Activated CD4-positive, alpha-beta memory T cell treated with anti-CD3 and anti-CD28 coated beads for 36 hours (primary cell): Measurements from ENCODE around the gene PLEKHG5. TPM values are rescaled to one million over a fixed set of nuclear protein-coding genes. Genes with fewer than 3 reads are reported as not detected.

ENCODE experiments used
- CTCF ChIA-PET: fragments of 350-600 bp; sonication (Branson Sonifier 250); formaldehyde crosslinking; loops from one replicate; lab custom pipeline; 2021; ENCODE audit warnings: antibody characterized with exemption, inconsistent platforms; lab: Charles Lee
- POLR2A ChIA-PET: fragments of 350-600 bp; sonication (Branson Sonifier 250); formaldehyde crosslinking; loops from one replicate; lab custom pipeline; 2021; ENCODE audit warnings: antibody characterized with exemption; lab: Charles Lee
- DNase-seq: peaks from one replicate; pipeline ENCODE4 v3.0.0-alpha.2; 2020
- H3K27ac Mint-ChIP-seq: one replicate; pipeline ENCODE4 v1.8.0; 2021; ENCODE audit warnings: mixed read lengths
- H3K27me3 Mint-ChIP-seq: one replicate; pipeline ENCODE4 v1.8.0; 2021; ENCODE audit warnings: mixed read lengths
- H3K36me3 Mint-ChIP-seq: one replicate; pipeline ENCODE4 v1.8.0; 2021; ENCODE audit warnings: mixed read lengths
- H3K4me1 Mint-ChIP-seq: one replicate; pipeline ENCODE4 v1.8.0; 2021; ENCODE audit warnings: low read depth, mixed read lengths
- H3K4me3 Mint-ChIP-seq: one replicate; pipeline ENCODE4 v1.8.0; 2021; ENCODE audit warnings: mild to moderate bottlenecking, mixed read lengths
- H3K9me3 Mint-ChIP-seq: one replicate; pipeline ENCODE4 v1.8.0; 2021; ENCODE audit warnings: mixed read lengths
- intact Hi-C: fragments of 100-400 bp; cut with micrococcal nuclease; formaldehyde crosslinking; loops from one replicate; pipeline ENCODE4 v1.15.1; 2023
- total RNA-seq, 2 experiments: library from RNA; stranded (reverse); gene quantifications; one replicate each; pipeline ENCODE4 v1.2.3, GENCODE V29; 2021

Gene PLEKHG5
- total RNA-seq, 2 experiments from 2014 or later, result 2.1 to 2.2 TPM

DNA sequence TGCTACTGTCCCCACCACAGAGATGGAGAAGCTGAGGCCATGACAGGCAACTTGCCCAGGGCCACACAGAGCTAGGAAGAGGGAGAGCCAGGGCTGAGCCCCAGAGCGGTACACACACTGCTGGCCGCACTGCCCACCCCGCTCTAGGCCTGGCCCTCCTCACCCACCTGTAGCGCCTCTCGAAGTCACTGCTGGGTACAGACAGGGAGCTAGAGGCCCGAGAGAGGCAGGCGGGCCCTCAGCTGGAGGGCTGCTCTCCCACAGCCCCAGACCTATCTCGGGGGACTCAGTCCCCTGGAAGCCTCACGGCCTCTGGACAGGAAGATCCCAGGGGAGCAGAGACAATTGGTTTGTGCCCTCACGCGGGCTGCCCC, 17.3 kb upstream of the PLEKHG5 start:
- no peak for DNase-seq
- Mint-ChIP-seq H3K4me1 (no peaks in the 10 kb centered on the region), H3K27me3 (no peaks in the 10 kb centered on the region), H3K4me3 (no peak overlapping the region), H3K36me3 (no peaks in the 10 kb centered on the region), H3K9me3 (no peaks in the 10 kb centered on the region), H3K27ac (no peak overlapping the region)
- CTCF ChIA-PET, result no interaction called here
- intact Hi-C loops, result no loop called here
- POLR2A ChIA-PET, result no interaction called here

GRCh38 chr1:6508154-6508815, 16.8 kb upstream of the PLEKHG5 start:
- Mint-ChIP-seq H3K9me3 (no peaks in the 10 kb centered on the region), H3K4me1 (no peaks in the 10 kb centered on the region), H3K27ac (no peak overlapping the region), H3K27me3 (no peaks in the 10 kb centered on the region), H3K4me3 (no peak overlapping the region), H3K36me3 (no peaks in the 10 kb centered on the region)
- intact Hi-C loops, result no loop called here
- CTCF ChIA-PET, result no interaction called here
- no peak for DNase-seq
- POLR2A ChIA-PET, result no interaction called here

GRCh38 chr1:6507461-6507911, 16.0 kb upstream of the PLEKHG5 start:
- no peaks in the 10 kb centered on the region for H3K9me3 Mint-ChIP-seq
- intact Hi-C loops, result no loop called here
- H3K27me3 Mint-ChIP-seq, result no peaks in the 10 kb centered on the region
- H3K4me3 Mint-ChIP-seq, result no peak overlapping the region
- ChIA-PET POLR2A (interaction anchor here (0.6 kb wide), 1 partner anchor 115 kb away, joined by 3 read pairs; no protein-coding TSS in a partner anchor), CTCF (no interaction called here)
- no peak for DNase-seq
- H3K36me3 Mint-ChIP-seq, result no peaks in the 10 kb centered on the region
- H3K27ac Mint-ChIP-seq, result no peak overlapping the region
- H3K4me1 Mint-ChIP-seq, result no peaks in the 10 kb centered on the region

DNA sequence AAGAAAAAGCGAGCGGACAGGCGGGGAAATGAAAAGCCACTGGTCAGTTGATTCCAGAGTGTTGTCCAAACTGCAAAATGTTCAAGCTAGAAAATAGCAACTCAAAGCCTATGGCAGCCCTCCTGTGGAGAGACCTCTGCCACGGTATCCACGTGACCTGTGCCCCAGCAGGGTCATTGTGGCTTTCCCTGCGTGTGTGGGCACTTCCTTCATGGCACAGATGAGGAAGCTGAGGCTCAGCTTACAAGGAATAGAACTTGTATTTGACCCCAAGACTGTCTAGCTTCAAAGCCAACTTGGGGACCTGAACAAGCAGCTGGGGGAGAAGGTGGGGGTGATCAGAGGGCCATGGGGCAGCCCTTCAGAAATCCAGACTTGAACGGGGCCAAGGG, 15.6 kb upstream of the PLEKHG5 start:
- H3K4me1 Mint-ChIP-seq, result no peaks in the 10 kb centered on the region
- H3K27me3 Mint-ChIP-seq, result no peaks in the 10 kb centered on the region
- CTCF ChIA-PET, result no interaction called here
- POLR2A ChIA-PET, result no interaction called here
- H3K27ac Mint-ChIP-seq, result no peak overlapping the region
- no peaks in the 10 kb centered on the region for H3K9me3 Mint-ChIP-seq
- DNase-seq, result no peak
- H3K36me3 Mint-ChIP-seq, result no peaks in the 10 kb centered on the region
- intact Hi-C loops, result no loop called here
- no peak overlapping the region for H3K4me3 Mint-ChIP-seq

DNA sequence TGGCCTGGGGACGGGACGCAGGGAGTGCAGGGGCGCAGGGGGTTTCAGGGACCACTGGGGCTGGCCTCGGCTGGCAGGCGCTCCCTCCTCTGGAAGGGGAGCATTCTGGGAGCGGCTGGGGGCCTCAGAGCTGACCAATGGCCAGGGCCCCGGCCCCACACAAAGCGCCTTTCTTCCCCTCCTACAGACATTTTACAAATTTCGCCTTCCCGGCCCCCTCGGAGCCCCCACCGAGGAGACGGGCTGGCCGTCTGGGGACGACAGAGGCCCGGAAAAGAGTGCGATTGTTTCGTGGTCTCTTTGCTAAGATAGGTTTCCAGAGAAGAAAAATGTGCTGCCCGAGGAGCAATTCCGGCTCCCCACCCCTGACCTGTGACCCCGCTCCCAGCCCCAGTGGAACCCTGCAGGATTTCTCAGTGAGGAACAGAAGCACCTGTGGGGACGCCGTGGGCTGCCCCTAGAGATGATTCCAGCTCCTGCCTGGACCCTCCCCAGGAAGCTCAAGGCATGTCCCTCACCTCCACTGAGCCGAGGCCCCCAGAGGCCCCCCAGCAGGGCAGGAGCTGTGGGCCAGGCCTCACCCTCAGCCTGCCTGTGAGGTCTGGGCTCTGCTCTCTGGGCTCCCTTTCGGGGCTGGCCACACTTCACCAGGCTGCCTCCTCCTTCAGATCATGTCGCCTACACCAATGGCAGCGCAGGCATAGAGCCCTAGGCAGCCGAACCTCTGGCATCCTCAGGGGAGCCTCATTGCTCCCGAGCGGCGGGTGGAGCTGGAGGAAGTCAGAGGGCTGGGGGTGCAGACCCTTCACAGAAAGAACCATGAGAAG, 15.0 kb upstream of the PLEKHG5 start:
- ChIA-PET POLR2A (no interaction called here), CTCF (interaction anchor here (0.8 to 1.3 kb wide), 2 partner anchors 17 to 68 kb away, joined by 3 read pairs; no protein-coding TSS in a partner anchor)
- no peak for DNase-seq
- Mint-ChIP-seq H3K27ac (no peak overlapping the region), H3K36me3 (no peaks in the 10 kb centered on the region), H3K4me3 (no peak overlapping the region), H3K27me3 (no peaks in the 10 kb centered on the region), H3K9me3 (no peaks in the 10 kb centered on the region), H3K4me1 (no peaks in the 10 kb centered on the region)
- intact Hi-C loops, result no loop called here

DNA sequence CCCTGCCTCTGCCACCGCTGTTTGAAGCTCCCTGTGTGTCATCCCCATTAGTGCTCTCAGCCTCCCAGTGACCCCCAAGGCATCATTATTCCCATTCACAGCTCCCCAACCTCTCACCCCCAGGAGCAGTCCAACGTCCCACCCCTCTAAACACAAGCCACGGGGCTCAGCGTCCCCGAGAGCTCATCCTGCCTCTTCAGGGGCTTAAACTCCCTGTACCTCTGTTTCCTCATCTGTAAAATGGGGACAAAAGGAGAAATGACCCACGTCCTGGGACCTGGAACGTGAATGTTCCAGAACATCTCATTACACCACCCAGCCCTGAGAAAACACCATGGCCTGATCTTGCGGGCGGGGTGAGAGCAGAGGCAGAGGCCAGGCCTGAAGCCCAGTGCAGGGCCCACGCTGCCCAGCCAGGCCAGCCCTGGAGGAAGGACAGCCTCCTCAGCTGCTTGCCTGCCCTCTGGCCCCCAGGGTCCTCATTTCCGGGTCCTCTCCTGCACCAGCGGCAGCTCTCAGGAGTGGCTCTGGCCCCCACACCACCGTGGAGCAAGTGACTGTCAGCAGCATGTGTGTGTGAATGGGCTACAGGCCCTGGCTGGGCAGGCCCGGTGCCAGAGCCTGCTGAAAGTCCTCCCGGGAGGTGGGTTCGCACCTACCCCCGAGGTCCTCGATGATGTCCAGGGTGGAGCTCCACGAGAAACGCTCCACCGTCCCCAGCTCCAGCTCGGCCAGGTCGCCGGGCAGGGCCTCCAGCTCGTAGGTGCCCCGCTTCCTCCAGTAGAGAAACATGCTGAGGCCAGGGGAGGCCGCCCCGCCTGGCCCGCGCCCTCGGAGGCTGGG, 14.1 kb upstream of the PLEKHG5 start:
- CTCF ChIA-PET, result interaction anchor here (0.8 to 1.3 kb wide), 2 partner anchors 16 to 68 kb away, joined by 3 read pairs; no protein-coding TSS in a partner anchor
- peaks cover 3% of the 10 kb centered on the region for H3K27me3 Mint-ChIP-seq
- no peak overlapping the region for H3K4me3 Mint-ChIP-seq
- no peaks in the 10 kb centered on the region for H3K9me3 Mint-ChIP-seq
- intact Hi-C loops, result no loop called here
- POLR2A ChIA-PET, result no interaction called here
- no peak overlapping the region for H3K27ac Mint-ChIP-seq
- no peak for DNase-seq
- H3K36me3 Mint-ChIP-seq, result no peaks in the 10 kb centered on the region
- H3K4me1 Mint-ChIP-seq, result no peaks in the 10 kb centered on the region

DNA sequence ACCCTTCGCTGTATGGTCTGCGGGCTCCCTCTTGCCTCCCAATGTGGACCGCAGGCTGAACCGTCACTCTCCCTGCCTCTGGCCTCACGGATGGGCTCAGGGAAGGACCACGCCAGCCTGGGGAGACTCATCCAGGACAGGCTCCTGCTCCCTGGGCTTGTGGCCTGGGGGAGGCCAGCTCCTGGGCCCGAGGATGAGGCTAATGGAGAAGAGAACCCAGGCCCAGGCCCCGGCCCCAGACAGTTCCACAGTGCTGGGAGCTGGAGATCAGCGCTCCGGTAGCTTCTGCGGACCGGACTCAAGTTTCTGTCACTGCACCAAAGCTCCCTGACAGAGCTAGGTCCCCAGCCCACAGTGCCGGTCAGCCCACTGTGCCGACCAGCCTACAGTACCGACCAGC, 13.4 kb upstream of the PLEKHG5 start:
- CTCF ChIA-PET, result interaction anchor here (1.3 kb wide), 1 partner anchor 67 kb away, joined by 3 read pairs; no protein-coding TSS in a partner anchor
- Mint-ChIP-seq H3K27ac (no peak overlapping the region), H3K9me3 (no peaks in the 10 kb centered on the region), H3K4me1 (no peaks in the 10 kb centered on the region), H3K4me3 (no peak overlapping the region), H3K36me3 (no peaks in the 10 kb centered on the region), H3K27me3 (peaks cover 3% of the 10 kb centered on the region)
- intact Hi-C loops, result no loop called here
- DNase-seq, result no peak
- POLR2A ChIA-PET, result interaction anchor here (0.6 kb wide), 1 partner anchor 13 kb away, joined by 3 read pairs; the partner anchor contains the start of gene PLEKHG5

GRCh38 chr1:6503884-6504602, 12.6 kb upstream of the PLEKHG5 start:
- CTCF ChIA-PET, result no interaction called here
- POLR2A ChIA-PET, result no interaction called here
- no peaks in the 10 kb centered on the region for H3K36me3 Mint-ChIP-seq
- H3K27me3 Mint-ChIP-seq, result peaks cover 3% of the 10 kb centered on the region
- no peak overlapping the region for H3K27ac Mint-ChIP-seq
- no peak overlapping the region for H3K4me3 Mint-ChIP-seq
- H3K4me1 Mint-ChIP-seq, result no peaks in the 10 kb centered on the region
- H3K9me3 Mint-ChIP-seq, result no peaks in the 10 kb centered on the region
- intact Hi-C loops, result no loop called here
- DNase-seq, result no peak

GRCh38 chr1:6502000-6502891, 10.8 kb upstream of the PLEKHG5 start:
- no peak for DNase-seq
- intact Hi-C loops, result no loop called here
- H3K4me3 Mint-ChIP-seq, result no peak overlapping the region
- H3K4me1 Mint-ChIP-seq, result peaks cover 5% of the 10 kb centered on the region
- H3K36me3 Mint-ChIP-seq, result no peaks in the 10 kb centered on the region
- ChIA-PET POLR2A (no interaction called here), CTCF (interaction anchor here (0.9 to 1.5 kb wide), 3 partner anchors 12 to 16 kb away, joined by 3 to 9 read pairs (median 4); no protein-coding TSS in a partner anchor)
- no peak overlapping the region for H3K27ac Mint-ChIP-seq
- H3K9me3 Mint-ChIP-seq, result no peaks in the 10 kb centered on the region
- peaks cover 3% of the 10 kb centered on the region for H3K27me3 Mint-ChIP-seq

DNA sequence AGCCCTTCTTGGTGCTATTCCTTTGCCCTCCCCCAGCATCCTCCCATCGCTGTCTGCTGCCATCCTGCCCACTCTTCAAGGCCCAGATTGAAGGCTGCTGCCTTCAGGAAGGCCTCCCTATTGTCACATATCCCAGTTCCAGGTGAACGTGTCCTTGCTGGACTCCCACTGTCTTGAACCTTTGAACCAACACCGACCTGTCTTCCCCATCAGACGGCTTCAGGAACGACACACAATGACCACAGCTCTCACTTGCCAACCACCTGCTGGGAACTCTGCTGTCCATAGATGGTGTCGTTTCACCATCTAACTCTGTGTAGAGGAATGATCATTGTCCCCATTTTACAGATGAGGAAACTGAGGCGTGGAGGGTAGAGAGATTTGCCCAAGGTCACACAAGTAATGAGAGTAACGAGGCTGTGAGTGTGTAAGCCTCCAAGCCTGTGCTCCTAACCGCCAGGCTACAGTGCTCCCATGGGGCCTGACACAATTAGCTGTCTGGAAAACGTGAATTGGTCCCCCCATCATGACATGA, 9.9 kb upstream of the PLEKHG5 start:
- no peak for DNase-seq
- CTCF ChIA-PET, result interaction anchor here (0.9 to 1.5 kb wide), 2 partner anchors 11 to 15 kb away, joined by 4 to 9 read pairs; no protein-coding TSS in a partner anchor
- H3K36me3 Mint-ChIP-seq, result no peaks in the 10 kb centered on the region
- intact Hi-C loops, result no loop called here
- POLR2A ChIA-PET, result no interaction called here
- H3K9me3 Mint-ChIP-seq, result no peaks in the 10 kb centered on the region
- H3K27ac Mint-ChIP-seq, result no peak overlapping the region
- H3K27me3 Mint-ChIP-seq, result peaks cover 3% of the 10 kb centered on the region
- peaks cover 5% of the 10 kb centered on the region for H3K4me1 Mint-ChIP-seq
- no peak overlapping the region for H3K4me3 Mint-ChIP-seq
